Muscle of back (tissue), 11 donors: ENCODE data around the gene ZDHHC11. TPM values are rescaled to one million over a fixed set of nuclear protein-coding genes. Genes with fewer than 3 reads are reported as not detected.
"Not testable (repeated sequence)": the region's sequence is repeated elsewhere in the genome, so short reads cannot be mapped to it uniquely, and the experiment has no call there.

Experiments used
- DNase-seq, 3 donors: peaks; one replicate each; pipeline versions ENCODE4 v3.0.0 to v3.0.0-alpha.2; 2013
- polyA plus RNA-seq, 10 donors: library from polyadenylated mRNA; unstranded; fragments of 120-200 nt; gene quantifications; one replicate each; pipeline ENCODE4 v1.2.1, GENCODE V29; 2013; ENCODE audit not compliant: insufficient read length in 10 of 10

The ZDHHC11 gene
- polyA plus RNA-seq, 10 donors, result 3.9 to 25.0 (median 7.9) TPM

DNA sequence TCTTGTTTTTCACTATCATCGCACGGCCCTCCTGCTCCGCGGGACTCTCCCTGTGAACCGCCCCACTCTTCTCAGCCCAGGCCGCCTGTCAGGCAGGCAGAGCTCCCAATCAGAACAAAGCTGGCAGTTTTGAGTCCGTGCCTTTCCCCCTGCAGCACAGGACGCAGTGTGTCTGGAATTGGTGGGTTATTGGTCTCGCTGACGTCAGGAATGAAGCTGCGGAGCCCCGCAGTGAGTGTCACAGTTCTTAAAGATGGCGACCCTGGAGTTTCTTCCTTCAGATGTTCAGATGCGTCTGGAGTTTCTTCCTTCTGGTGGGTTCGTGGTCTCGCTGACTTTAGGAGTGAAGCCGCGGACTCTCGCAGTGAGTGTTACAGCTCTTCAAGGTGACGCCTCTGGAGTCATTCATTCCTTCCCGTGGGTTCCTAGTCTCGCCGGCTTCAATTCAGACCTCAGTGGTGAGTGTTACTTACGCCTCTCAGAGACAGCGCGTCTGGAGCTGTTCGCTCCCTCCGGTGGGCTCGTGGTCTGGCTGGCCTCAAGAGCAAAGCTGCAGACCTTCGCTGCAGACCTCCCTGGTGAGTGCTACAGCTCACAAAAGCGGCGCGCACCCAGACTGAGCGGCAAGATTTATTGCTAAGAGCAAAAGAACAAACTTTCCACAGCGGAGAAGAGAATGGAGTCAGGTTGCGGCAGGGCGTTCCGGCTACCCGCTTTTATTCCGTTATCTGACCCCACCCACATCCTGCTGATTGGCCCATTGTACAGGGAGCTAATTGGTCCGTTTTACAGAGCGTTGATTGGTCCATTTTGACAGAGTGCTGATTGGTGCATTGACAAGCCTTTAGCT is 73.7 kb downstream of the ZDHHC11 start:
- DNase-seq, result peak in 1 of 3 donors; percentile 32

DNA sequence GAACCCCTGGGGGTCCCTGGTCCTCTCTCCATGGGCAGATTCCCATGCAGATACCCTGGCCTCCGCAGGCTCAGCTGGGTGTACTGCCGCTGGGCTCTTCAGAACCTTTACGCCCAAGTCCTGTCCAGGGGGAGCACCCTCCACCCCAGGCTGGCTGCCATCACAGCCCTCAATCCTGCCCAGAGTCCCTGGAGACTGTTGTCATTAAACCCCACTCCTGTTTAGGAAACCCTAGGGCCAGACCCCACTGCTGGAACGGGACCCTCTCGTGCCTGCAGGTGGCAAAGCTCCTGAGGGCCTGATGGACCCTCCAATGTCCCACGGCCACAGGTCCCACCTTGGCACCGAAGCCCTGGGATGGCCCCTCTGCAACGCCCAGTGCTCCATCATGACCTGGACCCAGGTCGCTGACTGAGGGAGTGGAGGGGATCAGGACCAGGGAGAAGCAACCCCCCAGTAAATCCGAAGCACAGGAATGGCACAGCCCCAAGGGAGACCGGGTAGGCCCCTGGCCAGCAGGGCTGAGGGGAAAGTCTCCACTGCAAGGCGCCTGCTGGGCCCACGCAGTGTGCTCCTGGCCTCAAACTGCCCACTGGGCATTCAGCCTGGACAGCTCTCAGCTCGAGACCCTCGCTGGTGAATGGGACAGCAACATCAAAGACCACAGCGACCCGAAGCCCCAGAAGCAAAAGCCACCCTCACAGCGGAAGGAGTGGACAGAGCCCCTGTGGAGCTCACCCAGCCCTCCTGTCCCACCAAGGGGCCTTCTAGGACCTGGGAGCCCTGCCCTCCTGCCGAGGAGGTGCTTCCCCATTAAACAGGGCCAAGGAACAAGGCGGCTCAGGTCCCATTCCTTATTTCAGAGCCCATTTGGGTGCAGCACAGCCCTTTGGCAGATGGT is 74.6 kb downstream of the ZDHHC11 start:
- no peak for DNase-seq

DNA sequence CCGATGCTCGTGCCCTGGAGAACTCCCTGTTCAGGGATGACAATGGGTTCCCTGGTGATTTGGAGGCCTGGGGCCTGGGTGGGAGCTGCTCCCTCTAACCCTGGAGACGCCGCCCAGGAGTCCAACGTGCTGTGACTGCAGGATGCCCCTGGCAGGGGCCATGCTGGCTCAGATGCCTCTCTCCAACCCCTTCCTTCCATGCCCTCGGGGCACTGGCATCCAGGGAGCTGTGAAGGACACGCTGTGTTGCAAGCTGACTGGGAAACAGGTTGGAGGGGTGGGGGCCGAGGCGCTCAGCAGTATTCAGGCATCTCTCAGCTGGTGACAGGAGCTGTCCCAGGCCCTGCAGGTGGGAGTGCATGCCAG is 75.2 kb downstream of the ZDHHC11 start:
- not testable (repeated sequence) for DNase-seq

DNA sequence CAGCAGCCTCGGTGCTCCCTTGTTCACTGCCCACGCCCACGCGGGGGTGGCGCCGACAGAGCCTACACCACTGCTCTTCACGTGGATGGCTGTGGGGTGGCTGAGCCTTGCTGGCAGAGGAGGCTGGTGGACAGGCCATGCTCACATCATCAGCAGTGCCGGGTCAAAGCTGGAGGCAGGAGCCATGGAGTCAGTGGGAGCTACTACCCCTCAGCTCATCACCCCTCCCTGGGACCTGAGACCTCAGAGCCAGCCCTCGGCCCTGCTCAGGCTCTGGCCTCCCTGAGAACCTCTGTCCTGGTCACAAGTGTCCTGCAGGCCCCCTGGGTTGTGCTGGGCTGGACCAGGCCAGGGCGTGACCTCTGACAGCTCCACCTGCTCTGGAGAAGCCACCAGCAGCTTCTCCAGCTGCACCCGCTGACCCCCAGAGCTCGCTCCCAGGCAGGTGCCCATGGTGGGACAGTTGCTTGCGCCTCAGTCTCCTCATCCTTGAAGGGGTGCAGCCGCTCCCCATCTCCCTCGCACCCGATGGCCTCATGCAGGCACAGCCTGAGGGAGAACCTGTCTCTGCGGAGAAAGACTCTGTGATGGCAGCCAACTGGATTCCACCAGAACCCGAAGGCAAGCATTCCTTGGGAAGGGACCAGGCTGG is 75.8 kb downstream of the ZDHHC11 start:
- not testable (repeated sequence) for DNase-seq

DNA sequence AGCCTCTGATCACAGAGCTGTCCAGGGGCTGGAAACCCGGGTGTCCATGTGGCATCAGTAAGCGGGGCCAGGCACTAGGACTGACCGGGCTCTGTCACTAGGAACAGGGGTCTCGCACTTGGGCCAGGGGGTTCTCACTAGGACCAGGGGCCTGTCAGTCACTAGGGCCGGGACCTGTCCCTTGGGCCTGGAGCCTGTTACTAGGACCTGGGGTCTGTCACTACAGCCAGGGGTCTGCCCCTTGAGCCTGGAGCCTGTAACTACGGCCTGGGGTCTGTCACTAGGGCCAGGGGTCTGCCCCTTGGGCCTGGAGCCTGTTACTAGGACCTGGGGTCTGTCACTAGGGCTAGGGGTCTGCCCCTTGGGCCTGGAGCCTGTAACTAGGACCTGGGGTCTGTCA is 76.5 kb downstream of the ZDHHC11 start:
- not testable (repeated sequence) for DNase-seq

DNA sequence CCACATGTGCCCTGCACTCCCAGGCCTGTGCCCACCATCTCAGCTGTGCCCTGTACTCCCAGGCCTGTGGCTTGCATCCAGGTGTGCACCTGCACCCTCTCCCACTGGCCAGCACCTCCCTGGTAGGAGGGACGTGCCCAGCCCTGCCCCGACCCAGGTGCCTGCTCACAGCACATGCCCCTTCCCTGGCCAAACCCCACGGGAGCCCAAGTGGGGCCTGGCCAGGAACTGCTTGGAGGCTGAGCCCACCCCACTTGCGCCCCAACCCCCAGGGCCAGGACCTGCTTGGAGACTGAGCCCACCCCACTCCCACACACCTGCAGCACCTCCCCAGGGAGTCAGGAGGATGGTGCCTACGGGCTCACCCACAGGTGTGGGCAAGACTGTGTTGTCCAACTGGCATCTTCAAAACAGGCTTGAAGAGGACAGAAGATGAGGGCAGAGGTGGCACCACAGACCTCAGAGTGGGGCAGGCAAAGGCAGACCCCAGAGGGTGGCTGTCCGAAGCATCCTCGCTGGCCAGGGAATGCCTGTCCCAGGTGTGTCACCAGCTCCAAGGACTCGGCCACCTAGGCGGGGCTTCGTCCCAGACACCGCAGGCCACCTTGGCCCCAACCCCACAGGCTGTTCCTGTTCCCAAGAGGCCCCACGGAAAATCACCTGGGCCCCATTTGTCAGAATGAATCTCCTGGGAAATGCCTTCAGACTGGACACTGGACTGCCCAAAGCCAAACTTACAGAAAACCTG is 77.1 kb downstream of the ZDHHC11 start:
- DNase-seq, result no peak

DNA sequence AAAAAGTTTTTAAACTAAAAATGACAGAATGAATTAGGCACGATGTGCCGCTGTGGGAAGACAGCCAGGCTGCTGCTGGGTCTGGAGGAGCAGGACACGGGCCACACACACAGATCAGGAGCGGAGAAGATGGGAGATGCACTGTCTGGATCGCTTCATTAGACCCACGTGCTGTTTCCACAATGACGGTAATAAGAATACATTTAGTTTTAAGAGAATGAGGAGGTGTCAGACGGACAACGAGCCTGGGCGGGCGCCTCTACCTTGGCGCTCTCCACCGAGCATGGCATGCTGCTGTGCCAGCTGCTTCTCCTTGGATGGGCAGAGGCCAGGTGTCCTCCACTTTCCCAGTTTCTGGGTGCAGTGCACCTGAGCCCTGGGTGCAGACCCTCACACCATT is 77.9 kb downstream of the ZDHHC11 start:
- not testable (repeated sequence) for DNase-seq

DNA sequence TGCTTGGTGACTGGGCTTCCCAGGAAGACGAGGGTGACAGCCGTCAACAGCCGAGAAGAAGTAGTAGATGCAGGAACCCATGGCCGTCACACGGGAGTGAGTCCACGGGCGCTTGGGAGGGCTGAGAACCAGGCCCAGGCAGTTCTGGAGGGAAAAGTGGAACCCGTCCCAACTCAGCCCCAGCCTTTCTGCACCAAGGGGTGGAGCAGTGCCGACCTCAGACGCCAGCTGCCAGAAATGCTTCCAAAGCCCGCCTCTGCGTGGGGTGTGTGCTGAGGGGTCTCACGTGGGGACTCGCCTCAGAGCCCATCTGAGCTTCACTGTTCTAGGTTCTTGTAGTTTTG is 78.3 kb downstream of the ZDHHC11 start:
- not testable (repeated sequence) for DNase-seq

DNA sequence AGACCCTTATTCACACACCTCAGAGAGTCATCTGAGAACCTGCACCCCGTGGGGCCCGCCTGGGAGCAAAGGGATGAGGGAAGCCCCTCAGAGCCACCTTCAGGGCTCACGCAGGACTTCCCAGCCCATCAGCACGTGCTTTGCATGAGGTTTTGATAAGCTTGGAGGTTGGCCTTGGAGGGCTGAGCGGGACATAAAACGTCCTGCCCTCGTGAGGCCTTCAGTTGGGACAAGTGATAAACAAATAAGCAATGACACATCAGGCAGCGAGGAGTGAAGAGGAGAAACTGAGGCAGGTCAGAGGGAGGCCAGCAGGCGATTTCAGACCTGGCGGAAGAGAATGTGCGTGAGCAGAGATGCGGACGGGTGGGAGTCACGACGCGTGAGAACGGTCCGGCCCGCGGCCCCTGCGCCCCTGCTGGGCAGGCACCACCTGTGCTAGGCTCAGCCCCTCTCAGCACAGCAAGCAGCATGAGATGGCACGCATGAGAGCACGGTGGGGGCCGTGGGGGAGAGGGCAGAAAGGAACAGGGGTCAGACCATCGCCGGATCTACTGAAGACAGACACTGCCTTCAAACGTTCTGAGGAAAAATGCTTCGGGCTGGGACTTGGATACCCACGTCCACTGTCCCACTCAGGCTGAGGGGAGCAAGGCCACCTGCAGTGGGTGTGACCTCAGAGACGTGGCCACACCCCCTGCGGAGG is 78.8 kb downstream of the ZDHHC11 start:
- not testable (repeated sequence) for DNase-seq

DNA sequence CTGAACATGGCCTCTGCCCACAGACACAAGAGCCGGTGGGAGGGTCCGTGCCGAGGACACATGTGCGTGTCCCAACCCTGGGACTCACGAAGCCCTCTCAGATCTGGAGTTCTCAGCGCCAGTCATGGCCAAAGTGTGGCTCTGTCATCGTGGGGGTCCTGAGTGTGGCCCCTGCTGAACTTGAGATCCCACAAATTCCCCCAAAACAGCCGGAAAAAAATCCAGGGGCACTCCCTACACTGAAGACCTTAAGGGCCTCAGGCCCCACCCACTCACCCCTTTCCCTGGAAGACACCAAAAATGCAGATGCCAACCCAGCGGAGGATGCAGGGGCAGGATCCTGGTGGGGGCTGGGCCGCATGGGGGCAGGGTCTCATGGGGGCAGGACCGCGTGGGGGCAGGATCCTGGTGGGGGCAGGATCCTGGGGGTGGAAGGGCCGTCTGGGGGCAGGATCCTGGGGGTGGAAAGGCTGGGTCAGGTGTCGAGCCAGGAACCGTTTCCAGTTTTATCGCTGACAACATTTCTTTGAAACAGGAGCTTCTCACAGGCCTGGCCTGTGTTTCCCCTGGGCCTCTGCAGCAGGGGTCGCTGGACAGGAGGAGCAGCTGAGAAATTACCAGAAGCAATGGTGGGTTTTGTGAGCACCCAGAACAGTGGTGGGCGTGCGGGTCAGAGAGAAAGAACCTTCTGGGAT is 79.6 kb downstream of the ZDHHC11 start:
- not testable (repeated sequence) for DNase-seq

DNA sequence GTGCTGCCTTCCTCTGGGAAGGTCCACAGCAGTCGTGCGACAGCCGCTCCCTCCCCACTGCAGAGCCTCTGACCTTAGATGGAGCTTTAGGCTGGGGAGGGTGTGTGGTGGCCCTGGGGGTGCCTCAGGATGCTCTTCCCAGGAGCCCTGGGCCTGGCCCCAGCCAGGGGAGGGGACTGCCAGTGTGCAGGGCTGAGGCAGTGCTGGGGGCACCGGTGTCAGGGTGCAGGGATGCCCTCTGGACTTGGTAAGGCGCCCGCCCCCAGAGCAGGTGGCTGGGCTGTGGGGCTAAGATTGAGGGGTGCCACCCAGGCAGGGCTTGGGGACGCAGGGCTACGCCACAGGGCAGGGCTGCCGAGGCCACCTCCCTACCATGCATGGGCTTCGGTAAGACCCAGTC is 80.2 kb downstream of the ZDHHC11 start:
- not testable (repeated sequence) for DNase-seq

DNA sequence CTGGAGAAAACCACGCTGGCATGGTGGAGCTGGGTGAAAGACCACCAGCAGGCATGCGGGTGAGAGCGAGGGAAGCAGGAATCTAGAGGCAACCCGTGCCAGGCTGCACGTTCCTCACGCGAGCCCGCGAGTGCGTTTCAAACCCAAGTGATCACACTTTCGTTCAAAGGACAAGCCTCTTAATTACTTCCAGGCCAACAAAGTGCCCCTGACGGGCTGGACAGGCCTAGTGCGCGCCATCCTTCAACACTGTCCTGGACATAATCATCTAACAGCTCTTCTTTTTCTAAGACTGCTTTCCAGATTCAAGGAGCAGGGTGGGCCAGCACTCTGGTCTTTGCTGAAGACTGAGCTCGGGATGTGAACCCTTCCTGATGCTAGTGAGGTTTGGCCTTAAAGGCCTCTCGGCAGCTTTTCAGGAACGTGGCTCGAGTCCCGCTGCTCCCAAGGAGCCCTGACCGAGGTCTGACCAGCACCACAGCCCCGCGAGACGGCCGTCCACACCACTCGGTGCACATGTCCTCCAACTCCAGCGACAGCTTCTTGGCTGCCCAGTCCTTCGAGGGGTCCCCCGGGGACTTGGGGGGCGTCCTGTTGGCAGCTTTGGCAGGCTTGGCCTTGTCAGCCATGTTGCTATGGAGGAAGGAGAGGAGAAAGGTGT is 81.2 kb downstream of the ZDHHC11 start:
- DNase-seq, result not testable (repeated sequence)

DNA sequence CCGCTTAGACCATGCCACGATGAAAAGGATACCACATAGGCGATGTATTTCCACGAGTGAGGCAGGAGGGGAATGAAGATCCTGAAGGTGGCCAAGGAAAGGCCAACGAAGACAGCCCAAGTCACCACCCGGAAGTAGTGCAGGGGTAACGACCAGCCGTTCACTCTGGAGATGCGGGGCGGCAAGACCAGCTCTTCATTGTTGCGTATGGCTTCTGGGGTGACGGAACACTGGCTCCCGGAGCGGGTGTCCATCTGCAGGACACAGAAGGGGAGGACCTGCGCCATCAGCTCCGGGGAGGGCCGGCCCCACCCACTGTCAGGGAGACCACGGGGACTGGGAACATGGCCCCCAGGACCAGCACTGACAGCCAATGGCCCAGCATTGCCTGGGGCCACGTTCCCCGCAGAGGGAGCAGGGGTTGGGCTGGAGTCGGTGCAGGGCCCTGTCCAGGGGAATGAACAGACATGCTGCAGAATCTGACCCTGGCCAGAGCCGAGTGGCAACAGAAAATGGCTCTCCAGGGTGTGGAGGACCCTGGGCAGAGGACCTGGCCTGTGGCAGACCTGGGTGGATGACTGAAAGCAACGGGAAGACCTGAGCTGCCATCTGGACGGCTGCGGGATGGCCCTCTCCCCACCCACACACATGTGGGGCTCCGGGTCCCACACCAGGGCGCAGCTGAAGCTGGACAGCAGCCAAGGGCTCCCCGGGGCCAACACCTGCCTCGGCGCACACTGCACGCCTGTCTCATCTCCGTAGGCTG is 83.9 kb downstream of the ZDHHC11 start:
- DNase-seq, result no peak

DNA sequence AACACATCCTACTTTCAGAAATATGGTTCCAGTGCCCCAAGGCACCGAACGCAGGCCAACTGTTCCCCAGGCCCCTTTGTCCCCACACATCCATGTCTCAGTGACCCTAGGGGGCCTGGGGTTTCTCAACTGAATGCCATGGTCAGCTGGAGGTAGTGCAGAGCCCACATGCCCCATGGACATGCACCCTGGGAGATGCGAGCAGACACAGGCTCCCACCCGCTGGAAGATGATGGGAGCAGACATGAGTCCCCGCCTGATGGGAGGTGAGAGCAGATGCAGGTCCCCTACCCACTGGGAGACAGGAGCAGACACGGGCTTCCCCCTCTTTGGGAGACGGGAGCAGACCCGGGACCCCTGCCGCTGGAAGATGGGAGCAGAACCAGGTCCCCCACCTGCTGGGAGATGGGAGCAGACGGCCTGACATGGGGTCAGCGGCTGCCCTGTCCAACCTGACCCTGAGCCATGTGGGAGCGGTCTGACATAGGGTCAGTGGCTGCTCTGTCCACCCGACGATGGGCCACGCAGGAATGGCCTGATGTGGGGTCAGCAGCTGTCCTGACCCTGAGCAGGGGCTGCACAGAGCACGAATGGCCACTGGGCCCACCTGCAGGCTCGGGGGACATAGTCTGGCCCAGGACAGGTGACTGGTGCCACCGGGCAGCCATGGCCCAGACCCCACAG is 84.7 kb downstream of the ZDHHC11 start:
- DNase-seq, result no peak

DNA sequence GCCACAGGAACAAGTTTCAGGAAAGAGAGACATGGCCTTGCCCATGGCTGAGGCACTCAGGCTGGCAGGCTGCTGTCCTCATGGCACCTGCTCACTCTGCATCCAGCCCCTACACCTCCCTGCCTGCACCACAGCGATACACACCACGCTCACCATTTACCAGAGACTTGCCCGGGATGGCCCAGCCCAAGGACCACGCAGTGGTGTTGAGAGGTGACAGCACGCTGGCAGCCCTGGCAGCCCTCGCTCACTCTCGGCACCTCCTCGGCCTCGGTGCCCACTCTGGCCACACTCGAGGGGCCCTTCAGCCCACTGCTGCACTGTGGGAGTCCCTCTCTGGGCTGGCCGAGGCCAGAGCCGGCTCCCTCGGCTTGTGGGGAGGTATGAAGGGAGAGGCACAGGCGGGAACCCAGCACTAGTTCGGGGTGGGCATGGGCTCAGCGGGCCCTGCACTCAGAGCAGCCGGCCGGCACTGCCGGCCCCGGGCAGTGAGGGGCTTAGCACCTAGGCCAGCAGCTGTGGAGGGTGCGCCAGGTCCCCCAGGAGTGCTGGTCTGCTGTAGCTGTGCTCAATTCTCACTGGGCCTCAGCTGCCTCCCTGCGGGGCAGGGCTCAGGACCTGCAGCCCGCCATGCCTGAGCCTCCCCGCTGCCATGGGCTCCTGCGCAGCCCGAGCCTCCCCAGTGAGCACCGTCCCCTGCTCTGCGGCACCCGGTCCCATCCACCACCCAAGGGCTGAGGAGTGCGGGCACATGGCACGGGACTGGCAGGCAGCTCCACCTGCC is 86.6 kb downstream of the ZDHHC11 start:
- DNase-seq, result no peak

DNA sequence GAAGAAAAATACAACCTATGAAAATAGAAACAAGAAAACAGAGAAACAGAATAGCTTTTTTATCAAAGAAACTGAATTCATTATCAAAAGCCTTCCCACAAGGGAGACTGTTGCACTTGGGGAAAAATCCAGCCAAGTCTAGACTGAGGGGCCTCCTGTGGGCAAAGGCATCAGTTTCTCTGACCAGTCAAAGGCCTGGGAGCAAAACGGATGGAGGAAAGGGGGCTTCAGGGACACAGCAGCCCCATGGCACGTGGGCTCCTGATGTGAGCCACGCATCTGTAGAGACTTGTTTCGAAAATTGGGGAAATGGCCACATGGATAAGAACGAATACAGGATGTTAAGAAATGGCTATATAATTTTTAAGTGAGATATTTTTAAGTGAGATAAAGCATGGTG is 87.4 kb downstream of the ZDHHC11 start:
- no peak for DNase-seq

DNA sequence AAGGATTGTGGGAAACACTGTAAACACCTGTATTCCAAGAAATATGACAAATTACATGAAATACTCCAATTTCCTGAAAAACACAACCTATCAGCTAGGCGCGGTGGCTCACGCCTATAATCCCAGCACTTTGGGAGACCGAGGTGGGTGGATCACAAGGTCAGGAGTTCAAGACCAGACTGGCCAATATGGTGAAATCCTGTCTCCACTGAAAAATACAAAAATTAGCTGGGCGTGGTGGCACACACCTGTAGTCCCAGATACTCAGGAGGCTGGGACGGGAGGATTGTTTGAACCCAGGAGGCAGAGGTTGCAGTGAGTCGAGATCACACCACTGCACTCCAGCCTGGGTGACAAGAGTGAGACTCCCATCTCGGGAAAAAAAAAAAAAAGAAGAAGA is 87.8 kb downstream of the ZDHHC11 start:
- DNase-seq, result not testable (repeated sequence)
